Neural cell (in vitro differentiated cells): ENCODE results near the gene HOXA10. TPM values are rescaled to one million over a fixed set of nuclear protein-coding genes. Genes with fewer than 3 reads are reported as not detected.

ENCODE experiments used
- H2AFZ ChIP-seq: fragments of 200-600, 300-800 bp; sonication (generic), shearing (Covaris generic); 2 replicates; pipeline ENCODE4 v1.6.0; 2014; ENCODE audit warnings: low read depth, mild to moderate bottlenecking, antibody characterized with exemption, low read length, moderate library complexity
- H3F3A ChIP-seq: fragments of 200-600 bp; shearing (Covaris generic); 2 replicates; pipeline ENCODE4 v1.6.1; 2016; ENCODE audit warnings: mild to moderate bottlenecking, moderate library complexity, mixed read lengths, antibody characterized with exemption, low read length; ENCODE audit not compliant: insufficient read depth, poor library complexity, severe bottlenecking
- H3K27ac ChIP-seq: fragments of 200-600, 300-800 bp; sonication (generic), shearing (Covaris generic); 2 replicates; pipeline ENCODE4 v1.5.1; 2014; ENCODE audit warnings: mild to moderate bottlenecking, low read length, moderate library complexity
- H3K27me3 ChIP-seq: fragments of 300-800, 200-600 bp; sonication (generic), shearing (Covaris generic); 2 replicates; pipeline ENCODE4 v1.6.0; 2014; ENCODE audit warnings: mild to moderate bottlenecking, low read depth, low read length, moderate library complexity; ENCODE audit not compliant: insufficient read depth
- H3K36me3 ChIP-seq: fragments of 300-800, 200-600 bp; sonication (generic), shearing (Covaris generic); 2 replicates; pipeline ENCODE4 v1.5.1; 2014; ENCODE audit warnings: mild to moderate bottlenecking, antibody characterized with exemption, low read length, moderate library complexity; ENCODE audit not compliant: insufficient read depth
- H3K4me2 ChIP-seq: fragments of 300-800, 200-600 bp; sonication (generic), shearing (Covaris generic); 2 replicates; pipeline ENCODE4 v1.6.0; 2014; ENCODE audit warnings: mild to moderate bottlenecking, low read length
- H3K4me3 ChIP-seq: fragments of 300-800, 200-600 bp; sonication (generic), shearing (Covaris generic); 2 replicates; pipeline ENCODE4 v1.5.1; 2014; ENCODE audit warnings: mild to moderate bottlenecking, low read length, moderate library complexity
- H3K79me2 ChIP-seq: fragments of 200-600 bp; shearing (Covaris generic); replicated peaks from 2 replicates; pipeline ENCODE4 v1.6.0; 2014; ENCODE audit warnings: mild to moderate bottlenecking, low read length, moderate library complexity; ENCODE audit not compliant: insufficient read depth
- H3K9ac ChIP-seq: fragments of 300-800, 200-600 bp; sonication (generic), shearing (Covaris generic); 2 replicates; pipeline ENCODE4 v1.6.1; 2016; ENCODE audit warnings: mild to moderate bottlenecking, low read length, mixed read lengths
- H3K9me2 ChIP-seq: fragments of 200-600 bp; shearing (Covaris generic); 2 replicates; pipeline ENCODE4 v1.6.1; 2016; ENCODE audit warnings: mild to moderate bottlenecking, low read length, mixed read lengths; ENCODE audit not compliant: insufficient read depth
- H3K9me3 ChIP-seq: fragments of 200-600, 300-800 bp; sonication (generic), shearing (Covaris generic); 2 replicates; pipeline ENCODE4 v1.6.1; 2016; ENCODE audit warnings: mild to moderate bottlenecking, mixed run types, low read length, moderate library complexity, mixed read lengths
- H4K20me1 ChIP-seq: fragments of 200-600 bp; shearing (Covaris generic); 2 replicates; pipeline ENCODE4 v1.6.1; 2016; ENCODE audit warnings: mild to moderate bottlenecking, mixed run types; ENCODE audit not compliant: insufficient read depth
- EP300 ChIP-seq: fragments of 450-650 bp; conservative IDR thresholded peaks from 2 replicates; pipeline ENCODE4 v1.6.1; 2014; ENCODE audit warnings: antibody characterized with exemption, mild to moderate bottlenecking, moderate library complexity; ENCODE audit not compliant: poor library complexity, severe bottlenecking
- EZH2 ChIP-seq: fragments of 200-600, 300-800 bp; shearing (Covaris generic), sonication (generic); IDR thresholded peaks from 2 replicates; pipeline ENCODE4 v1.6.1; 2014; ENCODE audit warnings: antibody characterized with exemption, low read length, borderline replicate concordance, mild to moderate bottlenecking; ENCODE audit not compliant: insufficient read depth, poor library complexity, severe bottlenecking
- MXI1 ChIP-seq: fragments of 450-650 bp; conservative IDR thresholded peaks from 2 replicates; pipeline ENCODE4 v1.6.1; 2014; ENCODE audit warnings: antibody characterized with exemption, mild to moderate bottlenecking; ENCODE audit not compliant: poor library complexity, severe bottlenecking
- POLR2AphosphoS5 ChIP-seq: IDR thresholded peaks from 2 replicates; pipeline ENCODE4 v1.6.1; 2012
- RAD21 ChIP-seq: fragments of 450-650 bp; conservative IDR thresholded peaks from 2 replicates; pipeline ENCODE4 v1.6.1; 2014; ENCODE audit warnings: antibody characterized with exemption, mild to moderate bottlenecking, moderate library complexity
- SMC3 ChIP-seq: fragments of 450-650 bp; conservative IDR thresholded peaks from 2 replicates; pipeline ENCODE4 v1.6.1; 2014; ENCODE audit warnings: antibody characterized with exemption, mild to moderate bottlenecking, moderate library complexity; ENCODE audit not compliant: poor library complexity
- TAF1 ChIP-seq: IDR thresholded peaks from 2 replicates; pipeline ENCODE4 v1.6.1; 2012; ENCODE audit warnings: low read depth
- polyA plus RNA-seq: library from polyadenylated mRNA; depleted of rRNA; stranded (reverse); fragments of >200 nt; gene quantifications from 2 replicates; pipeline ENCODE4 v1.2.3, GENCODE V29; 2014
- TF ChIP-seq, protein P1 (sequence below): fragments of 450-650 bp; IDR thresholded peaks from 2 replicates; pipeline ENCODE4 v1.5.1; 2014; ENCODE audit warnings: antibody characterized with exemption, mild to moderate bottlenecking, moderate library complexity; ENCODE audit not compliant: poor library complexity, severe bottlenecking
- TF ChIP-seq, protein P2 (sequence below): IDR thresholded peaks from 2 replicates; pipeline ENCODE4 v1.6.1; 2012; ENCODE audit warnings: borderline replicate concordance

HOXA10 gene
- polyA plus RNA-seq, 1 donor from 2014 or later, result not detected

DNA sequence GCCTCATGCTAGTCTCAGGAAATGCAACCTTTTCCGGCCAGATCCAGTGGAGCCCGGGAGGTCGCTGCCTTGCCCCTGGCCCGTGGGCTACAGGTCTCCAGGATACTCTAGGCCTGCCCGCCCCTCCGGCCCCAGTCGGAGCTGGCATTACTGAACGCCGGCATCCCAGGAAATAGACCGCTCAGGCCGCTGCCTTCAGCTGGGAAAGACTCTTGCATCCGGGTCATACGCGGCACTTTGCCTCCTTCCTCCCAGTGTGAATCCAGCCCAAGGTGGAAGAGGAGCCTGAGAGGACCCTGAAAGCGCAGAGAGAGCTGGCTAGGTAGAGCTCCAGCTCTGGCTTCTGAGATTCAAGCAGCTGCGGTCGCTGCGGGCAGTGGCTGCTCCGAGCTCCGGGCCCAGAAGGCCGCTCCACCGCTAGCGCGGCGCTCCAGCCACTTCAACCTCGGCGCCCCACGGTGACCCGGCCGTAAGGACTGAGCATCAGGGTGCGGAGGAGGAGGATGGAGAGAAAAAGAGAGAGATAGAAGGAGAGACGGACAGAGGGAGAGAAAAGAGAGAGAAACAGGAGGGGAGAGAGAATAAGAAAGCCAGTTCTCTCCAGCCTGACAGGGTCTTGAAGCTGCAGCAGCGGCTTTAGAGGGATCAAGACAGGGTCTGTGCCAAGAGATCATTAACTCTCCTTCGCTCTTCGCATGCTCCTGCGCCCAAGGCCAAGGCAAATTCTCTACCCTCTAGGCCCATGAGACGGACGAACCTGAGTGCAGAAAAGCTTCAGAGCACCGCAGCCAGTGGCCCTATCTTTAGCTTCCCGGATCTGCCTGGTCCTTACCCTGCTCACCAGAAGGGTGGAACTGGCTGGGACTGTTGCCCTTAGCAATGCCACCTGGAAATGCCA is 1.8 kb upstream of the HOXA10 start:
- Histone ChIP-seq H3K79me2 (no peaks in the 10 kb centered on the region), H3K27ac (no peak overlapping the region), H2AFZ (no peak overlapping the region), H4K20me1 (no peaks in the 10 kb centered on the region), H3K4me2 (no peak overlapping the region), H3K4me3 (no peak overlapping the region), H3K27me3 (peaks cover 100% of the 10 kb centered on the region), H3F3A (no peaks in the 10 kb centered on the region), H3K36me3 (no peaks in the 10 kb centered on the region), H3K9me3 (peaks cover 15% of the 10 kb centered on the region), H3K9me2 (no peaks in the 10 kb centered on the region), H3K9ac (no peak overlapping the region)
- TF ChIP-seq EP300 (no peak), MXI1 (no peak), RAD21 (no peak), EZH2 (no peak), TAF1 (no peak), POLR2AphosphoS5 (no peak), SMC3 (no peak)
- TF ChIP-seq, protein P1, sequence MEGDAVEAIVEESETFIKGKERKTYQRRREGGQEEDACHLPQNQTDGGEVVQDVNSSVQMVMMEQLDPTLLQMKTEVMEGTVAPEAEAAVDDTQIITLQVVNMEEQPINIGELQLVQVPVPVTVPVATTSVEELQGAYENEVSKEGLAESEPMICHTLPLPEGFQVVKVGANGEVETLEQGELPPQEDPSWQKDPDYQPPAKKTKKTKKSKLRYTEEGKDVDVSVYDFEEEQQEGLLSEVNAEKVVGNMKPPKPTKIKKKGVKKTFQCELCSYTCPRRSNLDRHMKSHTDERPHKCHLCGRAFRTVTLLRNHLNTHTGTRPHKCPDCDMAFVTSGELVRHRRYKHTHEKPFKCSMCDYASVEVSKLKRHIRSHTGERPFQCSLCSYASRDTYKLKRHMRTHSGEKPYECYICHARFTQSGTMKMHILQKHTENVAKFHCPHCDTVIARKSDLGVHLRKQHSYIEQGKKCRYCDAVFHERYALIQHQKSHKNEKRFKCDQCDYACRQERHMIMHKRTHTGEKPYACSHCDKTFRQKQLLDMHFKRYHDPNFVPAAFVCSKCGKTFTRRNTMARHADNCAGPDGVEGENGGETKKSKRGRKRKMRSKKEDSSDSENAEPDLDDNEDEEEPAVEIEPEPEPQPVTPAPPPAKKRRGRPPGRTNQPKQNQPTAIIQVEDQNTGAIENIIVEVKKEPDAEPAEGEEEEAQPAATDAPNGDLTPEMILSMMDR, result no peak
- TF ChIP-seq, protein P2, sequence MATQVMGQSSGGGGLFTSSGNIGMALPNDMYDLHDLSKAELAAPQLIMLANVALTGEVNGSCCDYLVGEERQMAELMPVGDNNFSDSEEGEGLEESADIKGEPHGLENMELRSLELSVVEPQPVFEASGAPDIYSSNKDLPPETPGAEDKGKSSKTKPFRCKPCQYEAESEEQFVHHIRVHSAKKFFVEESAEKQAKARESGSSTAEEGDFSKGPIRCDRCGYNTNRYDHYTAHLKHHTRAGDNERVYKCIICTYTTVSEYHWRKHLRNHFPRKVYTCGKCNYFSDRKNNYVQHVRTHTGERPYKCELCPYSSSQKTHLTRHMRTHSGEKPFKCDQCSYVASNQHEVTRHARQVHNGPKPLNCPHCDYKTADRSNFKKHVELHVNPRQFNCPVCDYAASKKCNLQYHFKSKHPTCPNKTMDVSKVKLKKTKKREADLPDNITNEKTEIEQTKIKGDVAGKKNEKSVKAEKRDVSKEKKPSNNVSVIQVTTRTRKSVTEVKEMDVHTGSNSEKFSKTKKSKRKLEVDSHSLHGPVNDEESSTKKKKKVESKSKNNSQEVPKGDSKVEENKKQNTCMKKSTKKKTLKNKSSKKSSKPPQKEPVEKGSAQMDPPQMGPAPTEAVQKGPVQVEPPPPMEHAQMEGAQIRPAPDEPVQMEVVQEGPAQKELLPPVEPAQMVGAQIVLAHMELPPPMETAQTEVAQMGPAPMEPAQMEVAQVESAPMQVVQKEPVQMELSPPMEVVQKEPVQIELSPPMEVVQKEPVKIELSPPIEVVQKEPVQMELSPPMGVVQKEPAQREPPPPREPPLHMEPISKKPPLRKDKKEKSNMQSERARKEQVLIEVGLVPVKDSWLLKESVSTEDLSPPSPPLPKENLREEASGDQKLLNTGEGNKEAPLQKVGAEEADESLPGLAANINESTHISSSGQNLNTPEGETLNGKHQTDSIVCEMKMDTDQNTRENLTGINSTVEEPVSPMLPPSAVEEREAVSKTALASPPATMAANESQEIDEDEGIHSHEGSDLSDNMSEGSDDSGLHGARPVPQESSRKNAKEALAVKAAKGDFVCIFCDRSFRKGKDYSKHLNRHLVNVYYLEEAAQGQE, result no peak

DNA sequence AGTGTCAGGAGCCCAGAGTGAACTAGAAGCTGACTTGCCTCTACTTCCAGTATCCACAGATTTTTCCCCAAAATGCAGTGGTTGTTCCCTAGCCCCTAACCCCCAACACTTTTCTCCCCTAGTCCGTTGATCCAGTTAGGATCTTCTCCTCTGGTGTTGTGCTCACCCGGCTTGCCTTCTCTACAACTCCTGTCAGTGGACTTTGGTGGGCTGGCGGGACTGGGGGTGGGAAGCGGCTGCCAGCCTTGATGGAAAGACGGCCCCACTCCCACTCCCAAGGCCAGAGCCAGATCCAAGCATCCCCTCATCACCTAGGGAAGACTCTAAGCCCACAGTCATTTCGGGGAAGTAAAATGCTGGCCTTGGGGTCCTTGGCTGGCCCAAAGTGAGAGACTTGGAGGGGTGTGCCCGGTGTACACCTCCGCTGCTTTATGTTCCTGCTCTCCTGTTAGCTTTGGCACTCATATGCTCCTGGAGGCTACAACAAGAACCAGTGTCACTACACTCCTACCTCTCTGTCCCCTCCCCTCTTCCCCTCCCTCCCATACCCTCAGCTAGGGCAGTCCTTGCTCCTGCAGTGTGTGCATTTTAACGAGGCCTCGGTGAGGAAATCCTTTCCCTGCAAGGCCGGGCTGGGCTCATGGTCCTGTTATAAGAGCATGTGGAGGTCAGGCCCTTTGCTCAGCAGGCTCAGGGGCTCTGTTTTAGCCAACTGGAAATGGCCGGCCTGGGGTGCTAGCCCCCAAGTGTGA is 930 bp upstream of the HOXA10 start:
- H3K9me3 ChIP-seq, result peaks cover 15% of the 10 kb centered on the region
- TF ChIP-seq TAF1, result no peak
- TF ChIP-seq EP300, result no peak
- TF ChIP-seq RAD21, result no peak
- TF ChIP-seq EZH2, result no peak
- no peak for TF ChIP-seq SMC3
- no peak for TF ChIP-seq MXI1
- TF ChIP-seq, protein P1, result no peak
- TF ChIP-seq, protein P2, result no peak
- no peak for TF ChIP-seq POLR2AphosphoS5
- no peak overlapping the region for H2AFZ ChIP-seq
- no peak overlapping the region for H3K4me3 ChIP-seq
- no peak overlapping the region for H3K27ac ChIP-seq
- H3F3A ChIP-seq, result no peaks in the 10 kb centered on the region
- H3K4me2 ChIP-seq, result no peak overlapping the region
- H3K36me3 ChIP-seq, result no peaks in the 10 kb centered on the region
- no peaks in the 10 kb centered on the region for H3K9me2 ChIP-seq
- H3K9ac ChIP-seq, result no peak overlapping the region
- H3K27me3 ChIP-seq, result peaks cover 100% of the 10 kb centered on the region
- no peaks in the 10 kb centered on the region for H4K20me1 ChIP-seq
- no peaks in the 10 kb centered on the region for H3K79me2 ChIP-seq
